GM20000 (cell line): ENCODE data around the gene NOS1AP.

Source experiments
- DNase-seq: peaks from one replicate; pipeline ENCODE4 v3.0.0; 2012; ENCODE audit warnings: low spot score
- TF ChIP-seq, protein P1 (sequence below): IDR thresholded peaks from 2 replicates; pipeline ENCODE4 v1.5.1; 2012; ENCODE audit warnings: mild to moderate bottlenecking, control low read depth; ENCODE audit errors: extremely low read depth, missing control alignments

NOS1AP gene

DNA sequence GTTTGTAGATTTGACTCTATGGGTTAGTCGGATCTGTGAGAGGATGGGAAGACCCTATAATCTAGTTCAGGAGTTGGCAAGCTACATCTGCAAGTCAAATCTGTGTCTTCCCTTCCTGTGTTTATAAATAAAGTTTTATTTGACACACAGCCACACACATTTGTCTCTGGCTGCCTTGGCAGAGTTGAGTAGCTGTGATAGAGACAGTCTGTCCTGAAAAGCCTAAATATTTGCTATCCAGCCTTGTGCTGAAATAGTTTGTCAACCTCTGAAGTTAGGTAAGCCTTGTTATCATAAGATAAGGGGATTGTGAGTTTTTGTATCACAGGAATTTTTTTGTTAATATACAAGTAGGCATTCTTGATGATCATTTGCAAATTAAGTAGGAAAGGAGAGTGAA is 136.8 kb downstream of the NOS1AP start:
- no peak for DNase-seq
- TF ChIP-seq, protein P1, sequence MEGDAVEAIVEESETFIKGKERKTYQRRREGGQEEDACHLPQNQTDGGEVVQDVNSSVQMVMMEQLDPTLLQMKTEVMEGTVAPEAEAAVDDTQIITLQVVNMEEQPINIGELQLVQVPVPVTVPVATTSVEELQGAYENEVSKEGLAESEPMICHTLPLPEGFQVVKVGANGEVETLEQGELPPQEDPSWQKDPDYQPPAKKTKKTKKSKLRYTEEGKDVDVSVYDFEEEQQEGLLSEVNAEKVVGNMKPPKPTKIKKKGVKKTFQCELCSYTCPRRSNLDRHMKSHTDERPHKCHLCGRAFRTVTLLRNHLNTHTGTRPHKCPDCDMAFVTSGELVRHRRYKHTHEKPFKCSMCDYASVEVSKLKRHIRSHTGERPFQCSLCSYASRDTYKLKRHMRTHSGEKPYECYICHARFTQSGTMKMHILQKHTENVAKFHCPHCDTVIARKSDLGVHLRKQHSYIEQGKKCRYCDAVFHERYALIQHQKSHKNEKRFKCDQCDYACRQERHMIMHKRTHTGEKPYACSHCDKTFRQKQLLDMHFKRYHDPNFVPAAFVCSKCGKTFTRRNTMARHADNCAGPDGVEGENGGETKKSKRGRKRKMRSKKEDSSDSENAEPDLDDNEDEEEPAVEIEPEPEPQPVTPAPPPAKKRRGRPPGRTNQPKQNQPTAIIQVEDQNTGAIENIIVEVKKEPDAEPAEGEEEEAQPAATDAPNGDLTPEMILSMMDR: no peak

DNA sequence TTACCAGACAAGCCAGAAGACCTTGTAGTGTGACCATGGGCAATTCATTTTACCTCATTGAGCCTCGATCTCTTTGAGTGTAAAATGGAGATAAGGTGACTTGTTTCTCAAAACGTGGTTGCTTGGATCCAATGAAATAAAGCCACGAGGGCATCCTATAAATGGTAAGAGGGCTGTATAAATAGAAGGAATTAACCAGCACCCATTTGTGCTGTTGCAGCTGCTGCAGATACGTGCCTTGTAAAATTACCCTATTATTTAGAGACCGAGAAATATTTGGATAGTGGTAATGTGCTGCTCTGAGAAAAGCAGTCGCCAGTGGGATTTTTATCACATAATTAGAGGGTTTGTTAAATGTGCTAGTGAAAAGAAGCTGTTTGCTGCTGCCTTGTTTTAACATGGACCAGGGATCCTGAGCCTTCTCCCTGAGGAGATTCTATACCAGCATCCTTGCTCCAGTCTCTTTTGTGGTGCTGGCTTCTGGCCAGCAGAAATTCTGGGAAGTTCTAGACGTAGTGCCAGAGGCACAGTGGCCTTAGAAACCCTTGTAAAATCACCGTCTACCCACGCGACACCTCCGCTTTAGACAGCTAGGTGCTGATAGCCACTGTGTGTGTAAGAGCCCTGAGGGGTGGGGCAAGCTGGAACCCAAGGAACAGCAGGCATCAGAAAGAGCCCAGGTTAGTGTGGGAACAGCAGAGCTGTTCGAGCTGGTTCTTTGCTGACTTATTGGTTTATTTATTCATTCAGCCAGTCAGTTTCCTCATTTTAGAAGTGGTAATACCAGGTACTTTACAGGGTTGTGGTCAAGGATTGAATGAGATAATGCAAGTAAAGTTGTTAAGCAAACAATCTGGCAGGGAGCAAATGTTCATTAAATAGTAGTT is 137.5 kb downstream of the NOS1AP start:
- TF ChIP-seq, protein P1: no peak

DNA sequence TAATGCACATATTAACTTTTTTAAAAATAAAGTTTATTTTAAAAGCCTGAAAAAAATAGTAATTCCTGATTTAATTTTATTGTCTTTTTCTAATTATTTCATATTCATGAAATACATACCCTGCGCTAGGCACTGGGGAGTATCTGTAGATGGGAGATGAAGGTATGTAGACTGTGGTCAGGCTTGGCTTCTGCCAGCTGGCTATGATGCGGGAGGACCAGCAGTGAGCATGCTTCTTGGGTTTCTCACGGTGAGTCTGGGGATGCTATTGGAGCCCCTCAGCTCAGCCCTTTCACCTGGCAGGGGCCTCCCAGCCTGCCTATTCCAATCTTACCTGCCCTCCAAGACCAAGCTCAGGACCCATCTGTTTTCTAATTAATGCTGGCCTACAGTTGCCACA is 138.4 kb downstream of the NOS1AP start:
- DNase-seq: no peak
- TF ChIP-seq, protein P1: no peak

More for the DNA sequence above, 137.5 kb downstream of the NOS1AP start:
- DNase-seq: no peak

DNA sequence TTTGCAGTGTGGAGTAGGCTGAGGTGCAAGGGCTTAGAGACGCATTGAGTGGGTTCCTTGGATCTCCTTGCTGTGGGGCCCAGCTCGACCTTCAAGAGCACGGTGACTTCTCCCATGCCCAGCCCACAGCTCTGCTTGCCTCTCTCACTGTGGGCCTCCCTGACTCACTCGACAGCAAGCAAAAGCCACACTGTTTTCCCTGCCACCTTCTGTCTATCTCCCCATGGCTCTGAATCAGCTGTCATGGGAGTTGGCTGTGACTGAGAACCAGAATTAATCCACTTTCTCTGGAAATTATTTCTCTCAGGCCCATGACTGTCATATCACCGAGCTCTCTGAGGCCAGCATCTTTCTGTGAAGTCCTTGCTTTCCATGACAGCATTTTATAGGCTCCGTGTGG is 140.7 kb downstream of the NOS1AP start:
- TF ChIP-seq, protein P1: no peak
- no peak for DNase-seq

DNA sequence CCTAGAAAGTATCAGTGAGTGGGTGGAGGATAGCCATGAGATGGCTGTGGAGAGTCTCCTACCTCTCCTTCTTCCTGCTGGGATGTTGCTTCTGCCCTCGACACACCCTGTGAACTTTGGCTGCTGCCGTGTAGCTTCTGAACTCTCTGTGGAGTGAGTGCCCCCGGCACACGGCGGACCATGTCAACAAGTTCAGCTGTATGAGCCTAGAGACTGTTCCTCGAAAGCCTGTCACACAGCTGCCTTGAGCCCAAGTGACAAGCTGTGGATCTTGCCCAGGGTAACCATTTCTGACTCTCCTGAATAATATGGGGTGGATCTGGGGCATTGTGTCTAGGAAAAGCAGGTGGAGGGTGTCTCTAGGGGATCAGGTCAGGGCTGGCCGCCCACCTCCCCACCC is 143.2 kb downstream of the NOS1AP start:
- no peak for DNase-seq
- TF ChIP-seq, protein P1: no peak

DNA sequence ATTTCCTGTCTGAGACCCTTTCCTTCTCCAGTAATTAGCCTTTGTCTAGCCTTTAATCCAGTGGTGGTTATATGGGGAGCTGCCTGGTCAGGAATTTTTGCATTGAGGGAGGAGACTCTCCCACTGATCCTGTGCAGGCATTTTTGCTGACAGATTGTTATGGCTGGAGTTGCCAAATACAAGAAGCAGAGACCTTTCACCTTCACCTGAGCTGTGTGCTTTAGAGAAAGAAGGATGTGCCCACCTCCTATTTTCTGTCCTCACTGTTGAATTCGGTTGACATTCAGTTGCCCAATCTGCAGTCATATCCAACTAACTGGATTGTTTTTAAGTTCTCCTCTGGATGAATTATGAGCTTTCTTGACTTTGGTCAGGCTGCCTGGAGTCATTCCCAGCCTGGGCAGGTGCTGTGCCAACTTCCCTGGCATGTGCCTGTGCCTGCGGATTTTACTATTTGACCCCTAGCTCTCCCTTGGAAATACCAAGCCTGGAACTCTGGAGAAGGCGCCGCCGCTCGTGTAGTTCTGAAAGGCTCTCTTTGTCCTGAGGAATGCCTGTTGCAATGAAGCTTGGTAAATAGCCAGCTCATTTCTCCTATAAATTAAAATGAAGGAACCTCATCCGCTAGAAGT is 143.9 kb downstream of the NOS1AP start:
- TF ChIP-seq, protein P1: no peak
- DNase-seq: no peak

DNA sequence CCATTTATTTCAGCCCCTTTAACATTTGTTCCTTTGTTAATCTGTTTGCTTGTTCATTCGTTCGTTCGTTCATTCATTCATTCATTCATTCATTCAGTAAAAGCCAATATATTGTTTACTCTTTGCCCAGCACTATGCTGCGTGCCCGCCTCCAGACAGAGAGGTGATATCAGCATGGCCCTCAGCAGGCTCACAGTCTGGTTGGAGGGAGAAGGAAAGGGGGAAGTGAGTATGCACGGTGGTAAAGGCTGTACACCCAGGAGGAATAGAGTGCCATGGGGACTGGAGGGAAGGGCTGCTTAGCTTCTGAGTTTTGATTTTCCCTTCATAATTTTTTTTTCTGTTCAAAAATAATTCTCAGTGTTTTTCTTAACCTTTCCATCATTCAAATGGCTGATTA is 144.7 kb downstream of the NOS1AP start:
- TF ChIP-seq, protein P1: no peak
- DNase-seq: no peak
